ENCODE results near the gene EPHA3. TPM values are rescaled to one million over a fixed set of nuclear protein-coding genes. Genes with fewer than 3 reads are reported as not detected.

Gene EPHA3
- polyA plus RNA-seq, 2 of the 4 experiments (the other 2 are of a cell fraction) = not detected

DNA sequence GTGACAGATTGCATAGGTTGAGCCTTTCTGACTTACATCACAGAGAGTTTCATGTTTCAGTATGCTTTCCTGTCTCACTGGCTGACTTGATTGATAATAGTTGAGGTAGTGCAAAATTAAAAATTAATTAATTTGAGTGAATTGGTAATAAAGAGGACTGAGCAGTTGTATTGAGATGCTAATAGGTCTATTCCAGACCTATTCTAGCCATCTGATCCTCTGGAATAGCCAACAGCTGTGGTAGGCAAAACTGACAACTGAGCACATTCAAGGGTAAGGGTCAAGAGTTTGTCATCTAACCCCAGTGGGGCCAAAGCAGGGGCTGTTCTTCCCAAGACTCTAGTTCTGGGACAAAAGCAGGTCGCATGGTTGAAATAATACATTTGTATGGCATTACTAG is 132.4 kb downstream of the EPHA3 start:
- no peak for ATAC-seq

DNA sequence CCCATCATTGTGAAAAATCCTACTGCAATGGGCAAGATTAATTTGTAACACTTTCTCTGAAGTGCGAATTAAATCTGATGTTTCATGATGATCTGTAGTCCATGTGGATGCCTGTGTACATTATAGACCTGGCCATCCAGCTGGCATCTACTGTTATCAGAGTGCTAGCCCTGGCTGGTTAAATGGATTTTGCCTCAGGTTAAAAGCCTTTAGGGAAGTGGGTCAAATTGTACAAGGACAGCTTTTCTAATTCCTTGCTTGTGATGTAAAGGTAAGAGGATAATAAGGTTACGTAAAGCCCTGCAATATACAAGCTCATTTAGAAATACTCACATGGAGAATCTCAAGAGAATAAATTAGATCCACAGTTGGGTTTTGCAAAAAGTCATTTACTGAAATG is 138.2 kb downstream of the EPHA3 start:
- ChIA-PET CTCF (interaction anchor here (0.7 kb wide), 1 partner anchor 360 kb away, joined by 3 read pairs; no protein-coding TSS in a partner anchor), POLR2A (no interaction called here)
- H3K4me2 ChIP-seq = no peak overlapping the region
- no peak for FAIRE-seq
- no peak for DNase-seq (ENCODE audit: low read depth in 1 of 2, low spot score in 1 of 2)
- no peak for TF ChIP-seq TP53 (CRISPR knock-in tag; IDR thresholded peaks at IDR 0.05)
- H3K4me1 ChIP-seq = no peaks in the 10 kb centered on the region
- H3K27ac ChIP-seq = no peak overlapping the region
- ATAC-seq = no peak
- H3K4me3 ChIP-seq = no peak overlapping the region
- no peaks in the 10 kb centered on the region for H3K9me3 ChIP-seq
- 4% methylated on average over 2 of the region's 2 CpGs for WGBS (ENCODE audit: missing lambda C conversion rate)

More for the DNA sequence above, 132.4 kb downstream of the EPHA3 start:
- Histone ChIP-seq H3K4me2 (no peak overlapping the region), H3K27ac (no peak overlapping the region), H3K4me1 (no peaks in the 10 kb centered on the region), H3K4me3 (no peak overlapping the region), H3K9me3 (no peaks in the 10 kb centered on the region)
- POLR2A ChIA-PET = no interaction called here
- 0% methylated on average over 1 of the region's 1 CpG for WGBS (ENCODE audit: missing lambda C conversion rate)
- FAIRE-seq (no peak), DNase-seq (ENCODE audit: low read depth in 1 of 2, low spot score in 1 of 2) (no peak)
- no peak for TF ChIP-seq CEBPB (IDR thresholded peaks at IDR 0.05)
- TF ChIP-seq NPAS2 (CRISPR knock-in tag; IDR thresholded peaks at IDR 0.05; ENCODE audit: borderline replicate concordance) = no peak
- no peak for TF ChIP-seq RARB (CRISPR knock-in tag; IDR thresholded peaks at IDR 0.05)
- no peak for TF ChIP-seq MYC (IDR thresholded peaks at IDR 0.05; ENCODE audit: borderline replicate concordance, low read length)
- CTCF ChIA-PET = no interaction called here

DNA sequence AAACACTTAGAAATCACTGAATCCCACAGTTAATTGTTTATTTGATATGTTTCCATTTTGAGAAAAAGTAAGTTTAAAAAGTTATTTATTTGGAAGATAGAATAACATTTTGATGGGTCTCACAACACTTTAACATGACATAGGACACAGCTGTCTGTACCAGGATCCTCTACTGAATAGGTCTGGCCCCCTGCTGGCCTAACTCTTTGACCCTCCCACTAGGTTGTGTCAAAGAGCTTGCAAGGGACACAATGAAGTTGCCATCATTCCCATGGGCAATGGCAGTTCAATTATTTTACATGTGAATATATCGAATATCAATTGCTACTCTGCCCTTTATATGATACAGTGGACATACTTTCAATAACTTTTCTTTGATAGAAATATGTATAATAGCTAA is 138.9 kb downstream of the EPHA3 start:
- no peak for TF ChIP-seq ESRRA (IDR thresholded peaks at IDR 0.05; ENCODE audit: borderline replicate concordance, low read length)
- no peak for TF ChIP-seq SMC3 (IDR thresholded peaks at IDR 0.05)
- Histone ChIP-seq H3K9me3 (no peaks in the 10 kb centered on the region), H3K4me3 (no peak overlapping the region), H3K4me2 (no peak overlapping the region), H3K4me1 (no peaks in the 10 kb centered on the region), H3K27ac (no peak overlapping the region)
- POLR2A ChIA-PET = no interaction called here
- no peak for FAIRE-seq
- DNase-seq (ENCODE audit: low read depth in 1 of 2, low spot score in 1 of 2) = no peak
- WGBS (ENCODE audit: missing lambda C conversion rate) = 5% methylated on average over 1 of the region's 1 CpG
- CTCF ChIA-PET = no interaction called here
- no peak for ATAC-seq

DNA sequence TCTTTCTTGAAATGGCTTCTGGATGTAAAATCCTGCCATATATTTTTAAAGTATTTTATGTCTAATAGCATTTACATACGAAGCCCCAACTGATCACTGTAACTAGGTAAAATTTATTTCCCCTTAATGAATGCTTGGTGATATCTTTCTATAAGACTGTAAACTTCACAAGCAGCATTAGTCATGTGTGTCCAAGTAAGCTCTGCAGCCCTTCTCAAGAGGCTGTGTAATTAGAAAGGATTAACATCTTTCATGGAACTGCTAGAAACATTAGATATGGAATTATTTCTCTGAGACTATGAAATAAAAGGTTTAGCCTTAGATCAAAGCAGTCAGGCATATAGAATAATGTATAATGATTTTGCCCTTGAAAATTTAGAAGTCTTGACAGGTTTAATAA is 143.3 kb downstream of the EPHA3 start:
- H3K4me3 ChIP-seq = no peak overlapping the region
- no peak overlapping the region for H3K27ac ChIP-seq
- 4% methylated on average over 1 of the region's 1 CpG for WGBS (ENCODE audit: missing lambda C conversion rate)
- FAIRE-seq = no peak
- no peak for DNase-seq (ENCODE audit: low read depth in 1 of 2, low spot score in 1 of 2)
- no peaks in the 10 kb centered on the region for H3K4me1 ChIP-seq
- TF ChIP-seq HOXB5 (CRISPR knock-in tag; IDR thresholded peaks at IDR 0.05) = no peak
- TF ChIP-seq EHMT2 (IDR thresholded peaks at IDR 0.05; ENCODE audit: low read depth) = no peak
- no peak for TF ChIP-seq CEBPB (IDR thresholded peaks at IDR 0.05)
- TF ChIP-seq JUN (IDR thresholded peaks at IDR 0.05) = no peak
- no peak for ATAC-seq
- no peak overlapping the region for H3K4me2 ChIP-seq
- H3K9me3 ChIP-seq = no peaks in the 10 kb centered on the region
- POLR2A ChIA-PET = no interaction called here
- CTCF ChIA-PET = no interaction called here

DNA sequence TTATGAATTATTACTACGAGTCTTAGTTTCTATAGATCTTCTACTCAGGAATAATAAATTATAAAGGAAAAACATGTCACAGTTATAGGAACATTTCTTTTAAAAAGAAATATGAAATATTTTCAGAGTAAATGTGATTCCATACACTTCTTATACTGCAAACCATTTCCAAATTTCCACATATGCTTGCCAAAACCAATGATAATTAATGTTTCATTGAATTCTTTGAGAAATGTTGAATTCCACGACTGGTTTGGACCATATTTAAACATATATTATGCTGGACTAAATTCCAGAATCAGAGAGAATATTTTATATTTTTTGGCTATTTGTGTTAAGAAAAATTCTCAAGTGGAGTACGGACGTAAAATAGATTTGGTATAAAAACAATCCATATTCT is 144.6 kb downstream of the EPHA3 start:
- FAIRE-seq (no peak), ATAC-seq (no peak), DNase-seq (ENCODE audit: low read depth in 1 of 2, low spot score in 1 of 2) (no peak)
- POLR2A ChIA-PET = no interaction called here
- TF ChIP-seq EP300 (IDR thresholded peaks at IDR 0.05) (no peak), NFE2L2 (conservative IDR thresholded peaks at IDR 0.05; ENCODE audit: low read length) (no peak), ZC3H11A (IDR thresholded peaks at IDR 0.05) (no peak), TP53 (CRISPR knock-in tag; IDR thresholded peaks at IDR 0.05) (no peak)
- TF ChIP-seq, protein P1, sequence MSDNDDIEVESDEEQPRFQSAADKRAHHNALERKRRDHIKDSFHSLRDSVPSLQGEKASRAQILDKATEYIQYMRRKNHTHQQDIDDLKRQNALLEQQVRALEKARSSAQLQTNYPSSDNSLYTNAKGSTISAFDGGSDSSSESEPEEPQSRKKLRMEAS (IDR thresholded peaks at IDR 0.05) = no peak
- CTCF ChIA-PET = no interaction called here
- no peak overlapping the region for H3K4me2 ChIP-seq
- H3K27ac ChIP-seq = no peak overlapping the region
- no peaks in the 10 kb centered on the region for H3K9me3 ChIP-seq
- WGBS (ENCODE audit: missing lambda C conversion rate) = 44% methylated on average over 4 of the region's 4 CpGs
- no peaks in the 10 kb centered on the region for H3K4me1 ChIP-seq
- H3K4me3 ChIP-seq = no peak overlapping the region

DNA sequence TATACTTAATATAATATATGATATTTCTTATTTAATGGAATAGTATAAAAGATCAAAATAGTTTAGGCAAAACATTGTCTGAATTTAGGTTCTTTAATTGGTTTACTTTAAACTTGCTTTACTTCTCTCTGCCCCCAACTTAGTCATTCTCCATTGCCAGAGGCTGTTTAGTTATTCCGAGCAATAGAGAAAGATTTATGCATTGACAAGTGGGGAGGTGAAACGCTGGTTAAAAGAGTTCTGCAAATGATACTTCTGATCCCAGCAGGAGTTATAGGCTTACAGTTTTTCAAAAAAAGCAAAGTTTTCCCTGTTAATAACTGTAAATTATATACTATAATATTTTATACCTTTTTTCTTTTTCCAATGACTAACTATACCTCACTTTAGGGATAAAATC is 145.4 kb downstream of the EPHA3 start:
- DNase-seq (ENCODE audit: low read depth in 1 of 2, low spot score in 1 of 2) (no peak), ATAC-seq (no peak), FAIRE-seq (no peak)
- no peaks in the 10 kb centered on the region for H3K9me3 ChIP-seq
- H3K4me1 ChIP-seq = no peaks in the 10 kb centered on the region
- H3K4me2 ChIP-seq = no peak overlapping the region
- H3K27ac ChIP-seq = no peak overlapping the region
- WGBS (ENCODE audit: missing lambda C conversion rate) = 5% methylated on average over 2 of the region's 2 CpGs
- no peak overlapping the region for H3K4me3 ChIP-seq
- CTCF ChIA-PET = no interaction called here
- POLR2A ChIA-PET = no interaction called here
- TF ChIP-seq, protein P2, sequence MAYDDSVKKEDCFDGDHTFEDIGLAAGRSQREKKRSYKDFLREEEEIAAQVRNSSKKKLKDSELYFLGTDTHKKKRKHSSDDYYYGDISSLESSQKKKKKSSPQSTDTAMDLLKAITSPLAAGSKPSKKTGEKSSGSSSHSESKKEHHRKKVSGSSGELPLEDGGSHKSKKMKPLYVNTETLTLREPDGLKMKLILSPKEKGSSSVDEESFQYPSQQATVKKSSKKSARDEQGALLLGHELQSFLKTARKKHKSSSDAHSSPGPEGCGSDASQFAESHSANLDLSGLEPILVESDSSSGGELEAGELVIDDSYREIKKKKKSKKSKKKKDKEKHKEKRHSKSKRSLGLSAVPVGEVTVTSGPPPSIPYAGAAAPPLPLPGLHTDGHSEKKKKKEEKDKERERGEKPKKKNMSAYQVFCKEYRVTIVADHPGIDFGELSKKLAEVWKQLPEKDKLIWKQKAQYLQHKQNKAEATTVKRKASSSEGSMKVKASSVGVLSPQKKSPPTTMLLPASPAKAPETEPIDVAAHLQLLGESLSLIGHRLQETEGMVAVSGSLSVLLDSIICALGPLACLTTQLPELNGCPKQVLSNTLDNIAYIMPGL (CRISPR knock-in tag; IDR thresholded peaks at IDR 0.05; ENCODE audit: borderline replicate concordance) = no peak
- TF ChIP-seq CEBPB (IDR thresholded peaks at IDR 0.05) (no peak), EP300 (IDR thresholded peaks at IDR 0.05) (no peak), HOXB13 (CRISPR knock-in tag; IDR thresholded peaks at IDR 0.05; ENCODE audit: low read depth) (no peak), RNF2 (IDR thresholded peaks at IDR 0.05; ENCODE audit: borderline replicate concordance, low read depth) (no peak), BHLHE40 (IDR thresholded peaks at IDR 0.05; ENCODE audit: low read depth, low read length) (no peak), HOXA7 (CRISPR knock-in tag; IDR thresholded peaks at IDR 0.05) (no peak), CHD2 (IDR thresholded peaks at IDR 0.05; ENCODE audit: low read length, partially characterized antibody) (no peak), EHF (CRISPR knock-in tag; IDR thresholded peaks at IDR 0.05) (no peak)
- TF ChIP-seq, protein P3, sequence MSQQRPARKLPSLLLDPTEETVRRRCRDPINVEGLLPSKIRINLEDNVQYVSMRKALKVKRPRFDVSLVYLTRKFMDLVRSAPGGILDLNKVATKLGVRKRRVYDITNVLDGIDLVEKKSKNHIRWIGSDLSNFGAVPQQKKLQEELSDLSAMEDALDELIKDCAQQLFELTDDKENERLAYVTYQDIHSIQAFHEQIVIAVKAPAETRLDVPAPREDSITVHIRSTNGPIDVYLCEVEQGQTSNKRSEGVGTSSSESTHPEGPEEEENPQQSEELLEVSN (IDR thresholded peaks at IDR 0.05; ENCODE audit: borderline replicate concordance, low read depth) = no peak
- TF ChIP-seq, protein P4, sequence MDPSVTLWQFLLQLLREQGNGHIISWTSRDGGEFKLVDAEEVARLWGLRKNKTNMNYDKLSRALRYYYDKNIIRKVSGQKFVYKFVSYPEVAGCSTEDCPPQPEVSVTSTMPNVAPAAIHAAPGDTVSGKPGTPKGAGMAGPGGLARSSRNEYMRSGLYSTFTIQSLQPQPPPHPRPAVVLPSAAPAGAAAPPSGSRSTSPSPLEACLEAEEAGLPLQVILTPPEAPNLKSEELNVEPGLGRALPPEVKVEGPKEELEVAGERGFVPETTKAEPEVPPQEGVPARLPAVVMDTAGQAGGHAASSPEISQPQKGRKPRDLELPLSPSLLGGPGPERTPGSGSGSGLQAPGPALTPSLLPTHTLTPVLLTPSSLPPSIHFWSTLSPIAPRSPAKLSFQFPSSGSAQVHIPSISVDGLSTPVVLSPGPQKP (IDR thresholded peaks at IDR 0.05; ENCODE audit: low read depth, low read length) = no peak

Data from A549 (cell line).